HG02885 (cell line): ENCODE results near the gene OVOL1.

Experiments used
- ATAC-seq: cut with Tn5 transposase; IDR thresholded peaks from one replicate; pipeline ENCODE4 v1.9.1; 2021; ENCODE audit warnings: mild to moderate bottlenecking; ENCODE audit not compliant: unreplicated experiment, poor library complexity

Gene OVOL1

GRCh38 chr11:65790104-65790901, 3.4 kb downstream of the OVOL1 start:
- ATAC-seq = no peak

- ATAC-seq = no peak
Observed at GRCh38 chr11:65790902-65791650, 4.2 kb downstream of the OVOL1 start.

GRCh38 chr11:65791719-65792213, 4.9 kb downstream of the OVOL1 start:
- ATAC-seq = peak; percentile 61

GRCh38 chr11:65792456-65792855, 5.6 kb downstream of the OVOL1 start:
- ATAC-seq = no peak

- no peak for ATAC-seq
Observed at GRCh38 chr11:65793144-65793581, 6.3 kb downstream of the OVOL1 start.

GRCh38 chr11:65793625-65794400, 7.0 kb downstream of the OVOL1 start:
- ATAC-seq = no peak

GRCh38 chr11:65794570-65795510, 8.0 kb downstream of the OVOL1 start:
- no peak for ATAC-seq

GRCh38 chr11:65796726-65797601, 10.1 kb downstream of the OVOL1 start:
- no peak for ATAC-seq

- no peak for ATAC-seq
Observed at GRCh38 chr11:65797711-65798110, 10.8 kb downstream of the OVOL1 start.

- ATAC-seq = no peak
Observed at GRCh38 chr11:65798882-65799281, 12.0 kb downstream of the OVOL1 start.

GRCh38 chr11:65801153-65801987, 14.5 kb downstream of the OVOL1 start:
- ATAC-seq = no peak

GRCh38 chr11:65802841-65803240, 16.0 kb downstream of the OVOL1 start:
- ATAC-seq = peak; percentile 82

- ATAC-seq = no peak
Observed at GRCh38 chr11:65803797-65804492, 17.1 kb downstream of the OVOL1 start.

GRCh38 chr11:65806979-65807378, 20.1 kb downstream of the OVOL1 start:
- ATAC-seq = no peak

- ATAC-seq = no peak
Observed at GRCh38 chr11:65808744-65809341, 22.0 kb downstream of the OVOL1 start.

- no peak for ATAC-seq
Observed at GRCh38 chr11:65809496-65809895, 22.6 kb downstream of the OVOL1 start.
